CD4-positive, CD25-positive, alpha-beta regulatory T cell (primary cell): ENCODE data around the gene PDZD7. TPM values are rescaled to one million over a fixed set of nuclear protein-coding genes. Genes with fewer than 3 reads are reported as not detected.

Experiments
- ATAC-seq, 2 donors: fragments of 150-1000 bp; cut with Tn5 transposase; one replicate each; pipeline ENCODE4 v1.10.0; 2021; ENCODE audit warnings: low read depth in 2 of 2, moderate number of reproducible peaks in 2 of 2, moderate library complexity in 1 of 2
- DNase-seq, 3 donors: peaks; one replicate each; pipeline versions ENCODE4 v3.0.0 to v3.0.0-alpha.2; 2012 to 2022; ENCODE audit warnings: mixed read lengths in 1 of 3
- H3K27ac ChIP-seq: one replicate; pipeline ENCODE4 v1.7.0; 2013; ENCODE audit warnings: mild to moderate bottlenecking, low read length; ENCODE audit not compliant: insufficient read depth, poor library complexity, severe bottlenecking
- H3K27me3 ChIP-seq: one replicate; pipeline ENCODE4 v1.7.0; 2013; ENCODE audit warnings: low read length; ENCODE audit not compliant: control insufficient read depth, insufficient read depth
- H3K36me3 ChIP-seq: one replicate; pipeline ENCODE4 v1.7.0; 2013; ENCODE audit warnings: mild to moderate bottlenecking, low read length, moderate library complexity; ENCODE audit not compliant: control insufficient read depth, insufficient read depth
- H3K4me1 ChIP-seq: 2 replicates; pipeline ENCODE4 v1.7.0; 2013; ENCODE audit warnings: mild to moderate bottlenecking, low read length; ENCODE audit not compliant: insufficient read depth, control insufficient read depth, poor library complexity, severe bottlenecking
- H3K4me3 ChIP-seq: one replicate; pipeline ENCODE4 v1.7.0; 2013; ENCODE audit warnings: low read depth, mild to moderate bottlenecking, low read length, moderate library complexity
- H3K9me3 ChIP-seq, 2 experiments: 1 replicate in 1 of 2; 2 replicates in 1 of 2; pipeline ENCODE4 v1.7.0; 2013; ENCODE audit warnings: low read length in 2 of 2, mild to moderate bottlenecking in 1 of 2, moderate library complexity in 1 of 2; ENCODE audit not compliant: control insufficient read depth in 2 of 2
- H3K27ac Mint-ChIP-seq, 3 donors: one replicate each; pipeline ENCODE4 v1.8.0; 2020 to 2022; ENCODE audit warnings: mild to moderate bottlenecking in 3 of 3, mixed read lengths in 3 of 3, moderate library complexity in 2 of 3
- H3K27me3 Mint-ChIP-seq: one replicate; pipeline ENCODE4 v1.8.0; 2022; ENCODE audit warnings: mild to moderate bottlenecking, mixed read lengths
- H3K36me3 Mint-ChIP-seq: one replicate; pipeline ENCODE4 v1.8.0; 2020; ENCODE audit warnings: mixed read lengths
- H3K4me1 Mint-ChIP-seq, 4 donors: one replicate each; pipeline ENCODE4 v1.8.0; 2020 to 2022; ENCODE audit warnings: mixed read lengths in 4 of 4, mild to moderate bottlenecking in 1 of 4
- H3K4me3 Mint-ChIP-seq, 4 donors: one replicate each; pipeline ENCODE4 v1.8.0; 2020 to 2022; ENCODE audit warnings: mild to moderate bottlenecking in 4 of 4, mixed read lengths in 4 of 4, moderate library complexity in 3 of 4
- H3K9me3 Mint-ChIP-seq, 7 donors: one replicate each; pipeline ENCODE4 v1.8.0; 2020 to 2022; ENCODE audit warnings: mixed read lengths in 7 of 7, mild to moderate bottlenecking in 3 of 7, moderate library complexity in 2 of 7
- polyA plus RNA-seq, 4 donors: library from polyadenylated mRNA; unstranded; fragments of 300-500 nt; fragmentation: Illumina TruSeq; gene quantifications; one replicate each; pipeline ENCODE4 v1.2.3, GENCODE V29; 2021
- total RNA-seq: library from RNA; stranded (reverse); gene quantifications from one replicate; pipeline ENCODE4 v1.2.3, GENCODE V29; 2022

Gene PDZD7
- total and polyA plus RNA-seq, 5 donors from 2014 or later, result 0.59 to 3.5 (median 0.78) TPM

DNA sequence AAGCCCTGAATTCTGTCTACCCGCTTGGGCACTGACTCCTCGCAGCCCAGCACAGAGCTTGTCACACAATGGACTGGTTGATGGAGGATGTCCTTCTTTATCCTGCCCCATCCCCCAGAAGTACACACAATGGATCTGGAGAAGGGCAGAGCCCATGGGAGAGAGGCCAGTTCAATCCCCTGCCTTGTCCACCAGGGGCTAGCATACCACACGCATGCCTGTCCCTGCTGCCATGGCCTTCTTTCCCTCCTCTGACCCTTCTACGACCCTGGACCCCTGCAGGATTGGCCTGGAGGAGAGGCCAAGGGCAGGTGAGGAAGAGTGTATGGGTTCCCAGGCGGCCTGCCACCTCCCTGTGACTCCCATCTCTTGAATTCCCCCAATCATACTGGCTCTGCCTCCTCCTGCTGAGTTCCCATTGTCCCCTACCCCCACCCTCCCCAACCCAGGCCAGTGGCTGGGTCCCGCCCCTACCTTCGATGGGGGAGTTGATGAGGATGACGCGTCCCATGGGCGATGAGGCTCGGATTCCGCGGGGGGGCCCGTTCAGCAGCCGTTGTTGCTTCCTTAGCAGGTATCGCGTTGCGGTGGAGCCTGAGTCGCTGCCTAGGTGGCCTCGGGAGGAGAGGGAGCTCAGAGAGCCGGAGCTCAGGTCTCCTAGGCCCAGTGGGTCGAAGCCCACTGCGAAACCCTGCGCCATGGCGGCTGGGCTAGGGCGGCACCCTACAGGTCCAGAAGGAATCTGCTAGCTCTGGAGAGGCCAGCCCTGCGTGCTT lies 1.2 kb downstream of the PDZD7 start:
- H3K9me3 Mint-ChIP-seq, result no peaks in the 10 kb centered on the region
- H3K27ac ChIP-seq, result no peak overlapping the region
- peak overlapping the region in 1 of 4 donors; percentile 38 for H3K4me3 Mint-ChIP-seq

DNA sequence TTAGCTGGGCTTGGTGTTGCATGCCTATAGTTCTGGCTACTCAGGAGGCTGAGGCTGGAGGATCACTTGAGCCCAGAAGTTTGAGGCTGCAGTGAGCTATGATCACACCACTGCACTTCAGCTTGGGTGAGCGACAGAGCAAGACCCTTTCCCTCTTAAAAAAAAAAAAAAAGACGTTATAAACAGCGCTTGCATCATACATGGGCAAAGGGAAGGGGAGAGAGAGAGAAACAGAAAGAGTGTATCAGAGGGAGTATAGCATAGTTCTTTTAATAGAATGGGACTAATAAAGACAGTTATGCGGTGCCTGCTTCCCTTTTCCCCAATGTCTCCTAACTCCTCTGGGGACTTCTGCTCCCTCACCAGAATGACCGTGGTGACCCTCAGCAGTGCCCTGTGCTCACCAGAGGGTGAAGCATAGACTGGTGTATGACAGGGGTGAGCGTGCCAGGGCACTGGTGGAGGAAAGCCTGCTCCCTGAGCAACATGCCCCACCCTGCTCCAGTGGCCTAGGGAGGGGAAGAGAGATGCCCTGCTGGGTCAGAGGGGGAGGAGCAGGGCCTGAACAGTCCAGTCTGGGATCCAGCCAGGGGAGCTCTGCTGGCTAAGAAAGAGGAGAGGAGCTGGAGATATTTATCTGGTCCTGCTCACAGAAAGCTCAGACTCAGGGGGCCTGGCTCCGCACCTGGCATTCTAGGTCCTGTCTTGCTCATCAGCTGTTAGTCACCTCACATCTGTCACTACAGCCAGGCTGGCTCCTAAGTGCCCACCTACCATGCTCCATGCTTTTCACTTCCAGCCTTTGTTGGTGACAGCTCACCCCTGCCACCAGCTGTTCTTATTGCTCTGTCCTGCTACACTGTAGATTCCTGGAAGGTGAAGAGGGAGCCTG lies 2.2 kb downstream of the PDZD7 start:
- Mint-ChIP-seq H3K36me3 (peaks cover 4% of the 10 kb centered on the region), H3K4me1 (peaks cover 4 to 26% (median 18%) of the 10 kb centered on the region in 4 donors), H3K4me3 (peak overlapping the region in 2 of 4 donors; percentile 38 to 79), H3K9me3 (no peaks in the 10 kb centered on the region), H3K27me3 (peaks cover 20% of the 10 kb centered on the region), H3K27ac (no peak overlapping the region)
- Histone ChIP-seq H3K27ac (no peak overlapping the region), H3K27me3 (no peaks in the 10 kb centered on the region), H3K4me3 (no peak overlapping the region), H3K4me1 (peaks cover 32% of the 10 kb centered on the region), H3K9me3 (no peaks in the 10 kb centered on the region), H3K36me3 (no peaks in the 10 kb centered on the region)
- no peak for ATAC-seq
- no peak for DNase-seq

More for the DNA sequence above, 1.2 kb downstream of the PDZD7 start:
- peaks cover 4% of the 10 kb centered on the region for H3K36me3 Mint-ChIP-seq
- H3K4me1 ChIP-seq, result peaks cover 32% of the 10 kb centered on the region
- peaks cover 20% of the 10 kb centered on the region for H3K27me3 Mint-ChIP-seq
- H3K36me3 ChIP-seq, result peaks cover 2% of the 10 kb centered on the region
- no peaks in the 10 kb centered on the region for H3K9me3 ChIP-seq
- DNase-seq, result no peak
- H3K4me1 Mint-ChIP-seq, result peaks cover 4 to 29% (median 21%) of the 10 kb centered on the region in 4 donors
- peak overlapping the region in 1 of 3 donors; percentile 67 for H3K27ac Mint-ChIP-seq
- no peak overlapping the region for H3K4me3 ChIP-seq
- H3K27me3 ChIP-seq, result no peaks in the 10 kb centered on the region
- no peak for ATAC-seq

GRCh38 chr10:101027106-101027720 lies 3.7 kb downstream of the PDZD7 start:
- H3K4me3 Mint-ChIP-seq, result peak overlapping the region in 1 of 4 donors; percentile 3
- Histone ChIP-seq H3K27ac (no peak overlapping the region), H3K4me3 (no peak overlapping the region), H3K27me3 (no peaks in the 10 kb centered on the region), H3K4me1 (peaks cover 18% of the 10 kb centered on the region), H3K36me3 (no peaks in the 10 kb centered on the region), H3K9me3 (no peaks in the 10 kb centered on the region)
- H3K36me3 Mint-ChIP-seq, result no peaks in the 10 kb centered on the region
- ATAC-seq (no peak), DNase-seq (no peak)
- no peaks in the 10 kb centered on the region for H3K9me3 Mint-ChIP-seq
- H3K4me1 Mint-ChIP-seq, result peaks cover 0 to 14% (median 5%) of the 10 kb centered on the region in 4 donors
- H3K27me3 Mint-ChIP-seq, result peaks cover 24% of the 10 kb centered on the region
- H3K27ac Mint-ChIP-seq, result no peak overlapping the region

DNA sequence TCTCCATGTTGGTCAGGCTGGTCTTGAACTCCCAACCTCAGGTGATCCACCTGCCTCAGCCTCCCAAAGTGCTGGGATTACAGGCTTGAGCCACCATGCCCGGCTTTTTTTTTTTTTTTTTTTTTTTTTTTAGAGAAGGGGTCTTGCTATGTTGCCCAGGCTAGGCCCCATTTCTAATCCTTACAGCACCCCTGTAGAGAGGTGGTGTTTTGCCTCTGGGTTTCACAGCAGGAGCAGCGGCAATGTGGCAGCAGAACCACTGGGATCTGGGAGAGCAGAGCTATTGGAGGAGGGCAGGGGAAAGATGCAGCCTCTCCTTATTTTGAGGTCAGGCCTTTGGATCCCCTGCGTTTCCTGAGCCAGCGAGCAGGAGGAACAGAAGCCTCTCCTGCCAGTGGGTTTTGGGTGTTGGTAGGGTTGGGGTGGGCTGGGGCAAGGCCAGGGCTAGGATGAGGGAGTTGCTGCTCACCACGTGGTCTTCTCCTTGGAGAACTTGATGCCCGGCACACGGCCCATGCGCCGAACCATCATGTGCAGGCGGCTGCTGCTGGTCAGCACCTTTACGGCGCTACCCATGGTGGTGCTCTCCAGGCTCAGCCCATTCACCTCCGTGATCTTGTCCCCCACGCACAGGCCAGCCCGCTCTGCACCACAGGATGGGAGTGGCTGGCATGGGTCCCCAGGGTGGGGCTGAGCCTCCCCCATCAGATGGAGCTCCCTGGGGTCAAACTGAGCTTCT lies 7.8 kb downstream of the PDZD7 start:
- no peak overlapping the region for H3K27ac Mint-ChIP-seq
- no peaks in the 10 kb centered on the region for H3K9me3 ChIP-seq
- H3K36me3 Mint-ChIP-seq, result no peaks in the 10 kb centered on the region
- no peaks in the 10 kb centered on the region for H3K4me1 ChIP-seq
- peaks cover 30% of the 10 kb centered on the region for H3K27me3 Mint-ChIP-seq
- no peak for ATAC-seq
- H3K4me3 Mint-ChIP-seq, result no peak overlapping the region
- H3K4me1 Mint-ChIP-seq, result peaks cover 0 to 8% (median 2%) of the 10 kb centered on the region in 4 donors
- no peak overlapping the region for H3K4me3 ChIP-seq
- peaks cover 0 to 1% (median 0%) of the 10 kb centered on the region in 7 donors for H3K9me3 Mint-ChIP-seq
- no peaks in the 10 kb centered on the region for H3K36me3 ChIP-seq
- no peak for DNase-seq
- no peak overlapping the region for H3K27ac ChIP-seq
- peaks cover 2% of the 10 kb centered on the region for H3K27me3 ChIP-seq

DNA sequence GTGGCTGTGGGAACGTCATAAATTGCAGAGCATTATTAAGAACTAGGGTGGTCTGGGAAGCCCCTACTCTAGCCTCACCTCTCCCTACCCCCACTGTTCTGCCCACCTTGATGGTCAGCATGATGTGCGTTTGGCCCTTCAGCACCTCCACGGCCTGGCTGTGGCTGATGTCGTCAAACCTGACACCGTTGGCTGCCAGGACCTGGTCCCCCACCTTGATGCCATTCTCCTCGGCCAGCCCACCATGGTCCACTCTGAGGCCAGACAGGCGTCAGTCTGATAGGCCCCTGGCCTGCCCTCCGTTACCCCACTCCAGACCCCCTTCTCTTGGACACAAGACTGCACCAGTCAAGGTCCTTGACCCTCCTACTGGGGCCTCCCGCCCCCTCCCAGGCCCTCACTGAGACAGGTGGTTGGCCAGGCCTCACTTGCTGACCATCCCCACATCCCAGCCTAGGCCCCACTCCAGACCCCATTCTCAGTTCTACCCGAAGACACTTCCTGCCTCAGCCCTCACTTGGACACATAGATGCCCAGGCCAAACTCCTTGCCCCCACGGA lies 9.2 kb downstream of the PDZD7 start:
- DNase-seq, result no peak
- peaks cover 0 to 1% (median 0%) of the 10 kb centered on the region in 7 donors for H3K9me3 Mint-ChIP-seq
- H3K4me3 Mint-ChIP-seq, result no peak overlapping the region
- no peak for ATAC-seq
- no peaks in the 10 kb centered on the region for H3K9me3 ChIP-seq
- H3K4me1 Mint-ChIP-seq, result peaks cover 0 to 5% (median 0%) of the 10 kb centered on the region in 4 donors
- no peaks in the 10 kb centered on the region for H3K36me3 ChIP-seq
- no peak overlapping the region for H3K4me3 ChIP-seq
- no peaks in the 10 kb centered on the region for H3K4me1 ChIP-seq
- peaks cover 8% of the 10 kb centered on the region for H3K27me3 ChIP-seq
- H3K36me3 Mint-ChIP-seq, result no peaks in the 10 kb centered on the region
- peaks cover 32% of the 10 kb centered on the region for H3K27me3 Mint-ChIP-seq
- no peak overlapping the region for H3K27ac Mint-ChIP-seq
- no peak overlapping the region for H3K27ac ChIP-seq

- Mint-ChIP-seq H3K27me3 (peaks cover 37% of the 10 kb centered on the region), H3K36me3 (no peaks in the 10 kb centered on the region), H3K27ac (no peak overlapping the region), H3K4me1 (peaks cover 0 to 5% (median 0%) of the 10 kb centered on the region in 4 donors), H3K9me3 (peaks cover 0 to 1% (median 0%) of the 10 kb centered on the region in 7 donors), H3K4me3 (no peak overlapping the region)
- Histone ChIP-seq H3K4me1 (no peaks in the 10 kb centered on the region), H3K27ac (no peak overlapping the region), H3K9me3 (no peaks in the 10 kb centered on the region), H3K36me3 (no peaks in the 10 kb centered on the region), H3K4me3 (no peak overlapping the region), H3K27me3 (peaks cover 13% of the 10 kb centered on the region)
- no peak for ATAC-seq
- no peak for DNase-seq
Measured at GRCh38 chr10:101021239-101021638, 9.7 kb downstream of the PDZD7 start.
